Transverse colon (tissue), 4 donors: ENCODE results near the gene RAB40A. TPM values are rescaled to one million over a fixed set of nuclear protein-coding genes. Genes with fewer than 3 reads are reported as not detected.

ENCODE experiments used
- DNase-seq: peaks from one replicate; pipeline ENCODE4 v3.0.0-alpha.2; 2019
- H3K27ac ChIP-seq, 4 donors: fragments of 200-600 bp; sonication (generic); 2 replicates each; pipeline ENCODE4 v1.5.1; 2016 to 2018; ENCODE audit warnings: inconsistent platforms in 4 of 4
- H3K27me3 ChIP-seq: fragments of 200-600 bp; sonication (generic); 2 replicates; pipeline ENCODE4 v1.5.1; 2017; ENCODE audit warnings: inconsistent platforms
- H3K36me3 ChIP-seq, 4 donors: fragments of 200-600 bp; sonication (generic); 2 replicates each; pipeline ENCODE4 v1.5.1; 2017 to 2019; ENCODE audit warnings: inconsistent platforms in 4 of 4
- H3K4me1 ChIP-seq, 4 donors: fragments of 200-600 bp; sonication (generic); 2 replicates each; pipeline ENCODE4 v1.5.1; 2017 to 2020; ENCODE audit warnings: inconsistent platforms in 4 of 4
- H3K4me3 ChIP-seq, 4 donors: fragments of 200-600 bp; sonication (generic); 1 replicate in 1 of 4; 2 replicates in 3 of 4; pipeline versions ENCODE4 v1.5.1 to v1.6.1; 2017 to 2019; ENCODE audit warnings: inconsistent platforms in 4 of 4
- H3K9me3 ChIP-seq, 2 donors: fragments of 200-600 bp; sonication (generic); 2 replicates each; pipeline ENCODE4 v1.5.1; 2017 to 2019; ENCODE audit warnings: inconsistent platforms in 2 of 2
- CTCF ChIP-seq, 5 experiments: fragments of 200-600 bp in 3 of 5; fragments of 450-650 bp in 2 of 5; sonication (generic) in 3 of 5; IDR thresholded peaks; 1 replicate in 2 of 5; 2 replicates in 3 of 5; pipeline ENCODE4 v1.5.1; 2016 to 2017; ENCODE audit warnings: antibody characterized with exemption in 5 of 5, inconsistent platforms in 3 of 5, mild to moderate bottlenecking in 2 of 5, moderate library complexity in 1 of 5
- EP300 ChIP-seq: sonication (generic); formaldehyde crosslinking; IDR thresholded peaks from one replicate; pipeline ENCODE4 v1.6.1; 2017; ENCODE audit warnings: antibody characterized with exemption, low read depth
- POLR2A ChIP-seq: fragments of 450-650 bp; IDR thresholded peaks from one replicate; pipeline ENCODE4 v1.6.1; 2016; ENCODE audit warnings: antibody characterized with exemption, mild to moderate bottlenecking, moderate library complexity
- POLR2AphosphoS5 ChIP-seq, 3 donors: sonication (generic); formaldehyde crosslinking; IDR thresholded peaks; one replicate each; pipeline ENCODE4 v1.6.1; 2016; ENCODE audit warnings: antibody characterized with exemption in 3 of 3
- WGBS, 2 donors: methylation state at CpG; one replicate each; pipeline ENCODE4 v1.1.5; 2018; ENCODE audit warnings: low coverage in 1 of 2; 5-methylcytosine and 5-hydroxymethylcytosine counted together
- in situ Hi-C, 4 donors: fragments of 200-750 bp; cut with MboI; loops; one replicate each; pipeline versions ENCODE4 v1.15.0 to v1.15.1; 2017; ENCODE audit warnings: low sequenced_read_pairs in 3 of 4, low pct_ligation_motif_present in 1 of 4, low pct_unique_long_range_greater_than_20kb in 1 of 4
- intact Hi-C: fragments of 100-400 bp; cut with DNase I; formaldehyde crosslinking; loops from one replicate; pipeline ENCODE4 v1.15.1; 2023; ENCODE audit warnings: low total_unique reads
- total RNA-seq, 4 donors: library from RNA; depleted of rRNA; stranded (reverse); fragments of >200 nt; gene quantifications; one replicate each; pipeline ENCODE4 v1.1.0, GENCODE V29; 2016

RAB40A gene
- total RNA-seq, 4 donors from 2014 or later = 0.55 to 1.4 TPM; not detected in 2

GRCh38 chrX:103560256-103560655 is 41.0 kb upstream of the RAB40A start:
- Histone ChIP-seq H3K27ac (no peak overlapping the region), H3K27me3 (no peaks in the 10 kb centered on the region), H3K4me1 (no peaks in the 10 kb centered on the region), H3K9me3 (no peaks in the 10 kb centered on the region), H3K4me3 (no peak overlapping the region), H3K36me3 (no peaks in the 10 kb centered on the region)
- in situ Hi-C loops = no loop called here
- WGBS, 2 donors = 56 to 57% methylated on average over 1 of the region's 1 CpG
- intact Hi-C loops = no loop called here
- no peak for TF ChIP-seq EP300
- TF ChIP-seq CTCF (IDR thresholded peaks at IDR 0.05) = no peak
- no peak for TF ChIP-seq POLR2AphosphoS5 (IDR thresholded peaks at IDR 0.05)
- no peak for TF ChIP-seq POLR2A
- no peak for DNase-seq

GRCh38 chrX:103556963-103557612 is 37.8 kb upstream of the RAB40A start:
- Histone ChIP-seq H3K27ac (no peak overlapping the region), H3K4me3 (no peak overlapping the region), H3K9me3 (no peaks in the 10 kb centered on the region), H3K4me1 (no peaks in the 10 kb centered on the region), H3K27me3 (no peaks in the 10 kb centered on the region), H3K36me3 (no peaks in the 10 kb centered on the region)
- in situ Hi-C loops (no loop called here), intact Hi-C loops (no loop called here)
- no peak for DNase-seq
- TF ChIP-seq POLR2A (no peak), CTCF (IDR thresholded peaks at IDR 0.05) (no peak), POLR2AphosphoS5 (IDR thresholded peaks at IDR 0.05) (no peak), EP300 (no peak)
- WGBS, 2 donors = 30% methylated on average over 2 of the region's 2 CpGs; no CpG with 5 or more reads in 1 of the 2 donors

- H3K27me3 ChIP-seq = no peaks in the 10 kb centered on the region
- no peaks in the 10 kb centered on the region for H3K9me3 ChIP-seq
- intact Hi-C loops = no loop called here
- DNase-seq = peak; percentile 24
- in situ Hi-C loops = no loop called here
- no peak overlapping the region for H3K27ac ChIP-seq
- H3K4me1 ChIP-seq = no peaks in the 10 kb centered on the region
- H3K36me3 ChIP-seq = no peaks in the 10 kb centered on the region
- peak overlapping the region in 3 of 4 donors; percentile 9 to 42 (median 20) for H3K4me3 ChIP-seq
- TF ChIP-seq POLR2A (no peak), POLR2AphosphoS5 (IDR thresholded peaks at IDR 0.05) (no peak), CTCF (IDR thresholded peaks at IDR 0.05) (no peak), EP300 (no peak)
- WGBS, 2 donors = 24% methylated on average over 19 of the region's 19 CpGs; no CpG with 5 or more reads in 1 of the 2 donors
Observed at GRCh38 chrX:103554687-103555424, 35.6 kb upstream of the RAB40A start.

- in situ Hi-C loops = no loop called here
- Histone ChIP-seq H3K27ac (no peak overlapping the region), H3K27me3 (no peaks in the 10 kb centered on the region), H3K36me3 (no peaks in the 10 kb centered on the region), H3K4me3 (no peak overlapping the region), H3K4me1 (no peaks in the 10 kb centered on the region), H3K9me3 (no peaks in the 10 kb centered on the region)
- no peak for TF ChIP-seq POLR2A
- no peak for TF ChIP-seq CTCF (IDR thresholded peaks at IDR 0.05)
- TF ChIP-seq EP300 = no peak
- no peak for TF ChIP-seq POLR2AphosphoS5 (IDR thresholded peaks at IDR 0.05)
- DNase-seq = no peak
- intact Hi-C loops = no loop called here
- WGBS, 2 donors = 68% methylated on average over 1 of the region's 1 CpG; no CpG with 5 or more reads in 1 of the 2 donors
Observed at GRCh38 chrX:103552236-103552635, 32.9 kb upstream of the RAB40A start.
